SIG-M5 treated with dmso at 0.1 percent for 504 hours (cell line): ENCODE measurements around the gene KLF15.
A peak's percentile ranks its signal among the peaks of the same experiment; 100 is the strongest.

Source experiments
- DNase-seq: peaks from one replicate; lab custom pipeline; 2025; ENCODE audit not compliant: unreplicated experiment; lab: John Stamatoyannopoulos, UW

Gene KLF15

DNA sequence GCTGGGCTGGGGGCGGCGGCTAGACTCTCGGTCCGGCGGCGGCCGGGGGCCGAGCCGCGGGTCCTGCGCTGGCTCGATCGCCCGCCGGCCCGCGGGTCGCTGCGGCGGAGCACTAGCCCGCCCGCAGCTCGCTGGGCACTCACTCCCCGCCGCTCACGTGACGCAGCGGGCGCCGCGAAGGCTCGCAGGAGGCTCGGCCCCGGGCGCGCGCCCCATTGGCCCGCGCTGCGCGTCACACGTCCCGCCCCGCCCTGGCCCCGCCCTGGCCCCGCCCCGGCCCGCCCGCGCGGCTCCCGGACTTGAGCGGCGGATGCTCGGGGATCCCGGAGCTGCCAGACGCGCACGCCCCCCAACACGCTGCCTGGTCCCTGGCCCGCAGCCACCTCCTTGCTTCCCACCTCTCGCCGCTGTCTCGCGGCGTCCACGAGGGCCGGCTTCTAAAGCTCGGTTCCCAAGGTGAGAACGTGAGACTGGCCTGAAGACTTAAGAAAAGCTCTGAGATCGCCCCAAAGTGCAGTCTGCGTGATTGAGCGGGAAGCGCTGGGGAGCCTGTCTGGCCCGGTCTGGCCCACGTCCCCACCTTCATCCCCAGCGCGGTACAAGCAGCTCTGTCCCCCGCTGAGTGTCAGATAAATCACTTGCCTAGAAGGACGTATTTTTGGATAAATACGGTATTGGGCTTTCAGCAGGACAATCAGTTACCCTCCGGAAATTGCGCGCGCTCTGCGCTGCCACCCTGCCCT is at the start of gene KLF15:
KLF15 (minus strand) TSS at position 114 of the 743 bp plus-strand sequence. CDS start 4,486 bp downstream, outside the sequence.
- DNase-seq, result peak; percentile 72

DNA sequence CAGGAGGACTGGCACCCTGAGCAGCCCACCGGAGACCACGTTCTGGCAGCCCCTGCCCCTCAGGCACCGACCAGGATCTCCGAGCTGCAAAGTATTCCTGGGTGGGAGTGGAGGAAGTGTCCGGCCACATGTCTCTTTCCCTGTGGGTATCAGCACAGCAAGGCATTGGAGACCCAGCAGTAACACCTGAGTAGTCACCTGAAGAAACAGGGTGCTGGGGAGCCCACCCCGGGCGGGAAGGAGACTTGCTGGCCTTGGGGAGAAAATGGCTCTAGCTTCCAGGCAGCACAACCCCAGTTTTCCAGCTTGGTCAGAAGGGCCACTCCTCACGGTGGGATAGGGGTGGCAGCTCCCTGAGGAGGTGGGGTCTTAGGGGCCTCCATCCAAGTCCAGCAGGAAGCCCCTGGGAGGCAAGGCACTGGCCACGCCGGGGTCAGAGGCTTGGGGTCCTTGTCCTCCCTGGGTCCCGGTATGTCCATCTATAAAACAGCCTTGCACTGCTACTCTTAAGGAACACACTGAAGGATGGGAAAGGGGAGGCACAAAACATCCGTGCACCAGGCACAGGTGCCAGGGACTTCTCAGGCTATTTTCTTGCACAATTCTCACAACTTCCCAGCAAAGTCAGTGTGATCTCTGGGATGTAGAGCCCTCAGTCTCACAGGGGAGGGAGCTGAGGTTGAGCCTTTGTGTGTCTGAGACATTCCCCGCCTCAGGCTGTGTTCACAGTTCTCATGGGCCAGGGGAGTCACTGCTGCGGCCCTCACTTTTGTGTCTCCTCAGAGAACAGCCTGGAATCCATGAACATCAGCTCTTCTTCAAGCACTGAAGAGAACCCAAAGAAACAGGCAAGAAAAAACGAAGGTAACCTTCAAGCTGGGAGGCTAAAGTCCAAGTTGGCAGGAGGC is 49.4 kb upstream of the KLF15 start:
- no peak for DNase-seq

DNA sequence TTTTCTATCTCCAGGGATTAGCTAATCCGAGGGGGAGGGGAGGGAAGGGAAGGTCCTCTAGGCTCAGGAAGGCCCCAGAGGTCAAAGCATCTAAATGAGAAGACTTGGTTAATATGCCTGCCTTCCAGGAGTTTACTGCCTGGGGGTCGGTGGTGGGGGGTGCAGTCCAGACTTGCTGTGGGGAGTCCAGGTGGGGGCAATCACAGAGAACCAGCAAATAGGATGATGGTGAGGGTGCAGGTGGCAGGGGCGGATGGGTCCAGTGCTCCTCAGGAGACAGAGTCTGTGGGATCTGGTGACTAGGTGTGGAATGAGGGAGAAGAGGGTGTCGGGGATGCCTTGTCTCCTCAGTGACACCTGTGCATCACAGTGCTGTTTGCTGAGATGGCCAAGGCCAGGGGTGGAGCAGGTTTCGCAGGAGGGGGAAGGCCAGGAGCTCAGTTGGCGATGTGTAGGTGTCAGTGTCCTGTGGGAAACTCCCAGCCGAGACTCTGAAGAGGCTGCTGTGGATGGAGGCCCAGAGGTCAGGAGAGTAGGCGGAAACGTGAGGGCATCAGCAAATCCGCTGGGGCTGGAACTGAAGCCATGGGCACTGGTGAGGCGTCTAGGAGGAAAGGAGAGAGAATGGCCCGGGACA is 45.6 kb upstream of the KLF15 start:
- DNase-seq, result no peak

DNA sequence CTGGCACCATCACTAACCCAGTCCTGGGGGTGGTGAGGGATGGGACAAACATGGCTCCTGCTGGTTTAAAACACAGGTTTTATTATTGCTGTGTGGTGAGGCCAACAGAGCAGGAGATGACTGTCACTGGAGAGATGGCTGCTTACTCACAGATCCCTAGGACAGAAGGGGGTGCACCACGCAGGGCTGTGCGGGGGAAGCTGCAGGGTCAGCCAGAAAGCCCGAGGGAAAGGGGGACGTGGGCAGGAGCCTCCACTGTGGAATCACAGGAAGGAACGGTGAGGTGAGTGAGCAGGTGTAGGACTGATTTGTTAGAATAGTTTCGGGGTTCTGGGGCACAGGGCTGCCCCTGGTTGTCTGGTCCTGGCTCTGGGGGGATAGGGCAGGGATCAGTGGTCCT is 45.0 kb upstream of the KLF15 start:
- DNase-seq, result no peak

DNA sequence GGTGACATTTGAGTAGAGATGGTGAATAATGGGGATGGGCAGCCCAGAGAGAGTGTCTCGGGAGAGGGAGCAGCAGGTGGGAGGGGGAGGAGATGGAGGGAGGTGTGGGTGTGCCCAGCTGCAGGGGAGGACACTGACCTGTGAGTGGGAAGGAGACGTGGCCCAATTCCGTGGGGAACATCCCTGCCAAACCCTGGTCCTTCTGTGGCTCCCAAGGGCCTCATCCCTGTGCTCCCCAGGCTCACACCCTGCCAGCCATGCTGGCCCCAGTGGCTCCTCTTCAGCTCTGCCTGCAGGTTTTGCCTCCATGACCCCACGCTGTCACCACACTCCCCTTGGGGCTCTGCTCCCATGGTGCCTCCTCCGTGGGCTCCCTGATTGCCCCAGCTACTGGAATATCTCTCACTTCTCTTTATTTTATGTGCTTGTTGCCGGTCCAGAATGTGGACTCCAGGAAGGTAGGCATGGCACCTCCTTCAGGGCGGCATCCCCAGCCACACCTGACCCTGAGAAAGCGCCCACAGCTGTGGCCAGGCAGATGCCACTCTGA is 44.5 kb upstream of the KLF15 start:
- no peak for DNase-seq

DNA sequence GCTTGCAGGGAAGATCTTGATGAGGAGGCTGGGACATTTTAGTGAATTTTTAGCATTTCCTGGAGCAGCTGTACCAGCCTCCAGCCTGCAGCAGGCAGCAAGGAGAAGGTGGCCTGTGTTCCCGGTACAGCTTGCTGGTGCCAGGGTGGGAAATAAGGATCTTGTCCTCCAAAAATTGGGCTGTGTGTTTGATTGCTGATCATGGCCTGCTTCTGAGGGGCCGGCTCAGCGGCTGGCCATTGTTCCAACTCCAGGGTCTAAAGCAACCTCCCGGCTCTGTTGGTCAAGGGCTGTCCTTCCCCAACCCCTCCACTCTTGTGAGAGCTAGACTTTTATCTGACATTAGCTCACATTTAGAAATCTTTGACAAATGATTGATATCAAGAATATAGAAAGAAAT is 42.5 kb upstream of the KLF15 start:
- DNase-seq, result no peak

DNA sequence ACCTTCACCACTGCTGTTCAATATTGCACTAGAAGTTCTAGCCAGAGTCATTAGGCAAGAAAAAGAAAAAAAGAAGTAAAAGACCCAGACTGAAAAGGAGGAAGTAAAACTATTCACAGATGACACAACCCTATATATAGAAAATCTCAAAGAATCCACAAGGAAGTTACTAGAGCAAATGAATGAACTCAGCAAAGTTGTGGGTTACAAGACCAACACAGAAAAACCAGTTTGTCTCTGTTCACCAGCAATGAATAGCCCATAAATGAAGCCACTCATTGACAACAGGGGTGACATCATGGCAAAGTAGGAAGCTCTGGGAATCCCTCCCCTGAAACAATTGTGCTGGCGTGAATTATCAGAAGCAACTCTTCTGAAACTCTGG is 42.1 kb upstream of the KLF15 start:
- DNase-seq, result peak; percentile 98

DNA sequence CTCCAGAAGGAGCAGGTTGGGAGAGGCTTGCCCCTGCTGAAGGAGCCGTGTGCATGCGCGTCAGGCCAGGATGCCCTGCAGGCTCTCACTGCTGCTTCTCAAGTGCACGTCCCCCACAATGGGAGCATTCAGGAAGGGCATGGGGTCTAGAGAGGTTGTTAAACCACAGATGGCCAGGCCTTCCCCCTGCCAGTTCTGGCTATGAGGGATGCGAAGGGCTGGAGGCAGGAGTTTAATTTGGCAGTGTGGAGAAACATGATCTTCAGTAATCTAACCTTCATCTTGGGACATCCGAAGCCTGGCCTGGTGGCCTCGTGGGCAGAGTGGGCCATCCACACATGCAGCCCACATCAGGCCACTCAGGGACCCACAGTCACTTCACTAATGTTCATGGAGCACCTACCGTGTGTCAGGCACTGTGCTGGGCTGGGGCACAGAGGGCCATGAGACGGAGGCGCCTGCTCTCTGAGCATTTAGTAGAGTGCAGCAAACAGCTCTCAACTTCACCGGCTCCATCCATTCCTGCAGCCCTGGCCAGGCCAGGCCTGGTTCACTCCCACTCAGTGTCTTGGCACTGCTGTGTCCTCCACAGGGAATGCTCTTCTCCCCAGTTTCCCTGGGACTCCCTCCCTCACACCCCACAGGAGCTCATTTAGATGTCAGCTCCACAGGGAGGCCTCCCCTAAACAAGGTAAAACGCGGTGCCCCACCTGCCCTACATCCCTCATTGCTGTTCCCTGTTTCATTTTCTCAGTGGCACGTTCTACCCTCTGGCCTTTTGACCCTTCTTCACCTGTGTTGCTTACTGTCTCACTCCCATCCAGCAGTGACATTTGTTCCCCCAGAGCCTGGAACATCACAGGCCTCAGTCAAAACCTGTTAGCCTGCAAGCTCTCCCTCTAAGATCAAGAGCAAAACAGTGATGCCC is 41.5 kb upstream of the KLF15 start:
- no peak for DNase-seq

DNA sequence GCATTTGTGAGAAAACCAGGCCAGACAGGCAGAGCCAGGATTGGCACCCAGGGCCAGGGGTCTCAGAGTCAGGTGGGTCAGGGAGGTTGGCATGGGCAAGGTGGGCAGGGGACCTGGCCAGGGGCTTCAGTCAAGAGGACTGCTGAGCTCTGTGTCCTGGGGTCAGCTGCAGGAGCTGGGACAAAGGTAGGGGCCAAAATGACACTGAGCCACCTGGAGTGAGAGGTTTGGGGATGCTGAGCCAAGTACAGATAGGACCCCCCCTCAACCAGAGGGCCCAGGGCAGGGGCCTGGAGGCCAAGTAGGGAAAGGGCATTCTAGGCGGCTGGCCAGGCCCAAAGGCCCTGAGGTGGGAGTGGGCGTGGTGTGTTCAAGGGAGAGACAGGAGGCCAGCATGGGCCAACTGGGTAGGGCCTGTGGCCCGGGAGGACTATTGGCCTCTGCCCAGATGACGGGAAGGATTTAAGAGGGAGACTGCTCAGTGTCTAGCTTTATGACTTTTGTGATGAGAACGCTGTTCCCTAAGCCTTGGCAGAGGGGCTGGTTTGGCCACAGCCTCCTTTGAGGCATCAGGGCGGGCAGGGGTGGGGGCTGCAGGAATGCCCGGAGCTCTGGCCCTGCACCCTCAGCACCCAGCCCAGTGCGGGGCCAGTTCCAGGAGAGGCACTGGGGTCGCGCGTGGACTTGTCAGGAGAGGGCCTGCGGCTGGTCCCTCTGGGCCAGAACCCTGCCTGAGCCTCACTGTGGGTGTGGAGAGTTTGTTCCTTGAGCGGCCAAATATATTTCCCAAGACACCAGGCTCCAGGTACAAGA is 40.6 kb upstream of the KLF15 start:
- DNase-seq, result no peak

DNA sequence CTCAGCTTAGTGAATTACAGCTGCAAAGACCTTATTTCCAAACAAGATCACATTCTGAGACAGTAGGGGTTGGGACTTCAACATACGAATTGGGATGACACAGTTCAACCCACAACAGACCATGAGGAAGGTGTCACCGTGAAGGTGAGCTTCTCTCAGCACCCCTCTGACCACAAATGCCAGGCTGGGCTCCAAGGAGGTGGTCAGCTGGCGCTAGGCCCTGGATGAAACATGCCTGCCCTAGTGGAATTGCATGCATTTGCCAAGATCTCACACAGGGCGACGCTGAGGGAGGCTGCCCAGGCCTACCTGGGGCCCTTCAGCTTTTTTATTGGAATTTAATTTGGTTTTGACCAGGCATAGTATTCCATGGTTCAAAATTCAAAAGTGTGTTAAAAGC is 39.3 kb upstream of the KLF15 start:
- no peak for DNase-seq

DNA sequence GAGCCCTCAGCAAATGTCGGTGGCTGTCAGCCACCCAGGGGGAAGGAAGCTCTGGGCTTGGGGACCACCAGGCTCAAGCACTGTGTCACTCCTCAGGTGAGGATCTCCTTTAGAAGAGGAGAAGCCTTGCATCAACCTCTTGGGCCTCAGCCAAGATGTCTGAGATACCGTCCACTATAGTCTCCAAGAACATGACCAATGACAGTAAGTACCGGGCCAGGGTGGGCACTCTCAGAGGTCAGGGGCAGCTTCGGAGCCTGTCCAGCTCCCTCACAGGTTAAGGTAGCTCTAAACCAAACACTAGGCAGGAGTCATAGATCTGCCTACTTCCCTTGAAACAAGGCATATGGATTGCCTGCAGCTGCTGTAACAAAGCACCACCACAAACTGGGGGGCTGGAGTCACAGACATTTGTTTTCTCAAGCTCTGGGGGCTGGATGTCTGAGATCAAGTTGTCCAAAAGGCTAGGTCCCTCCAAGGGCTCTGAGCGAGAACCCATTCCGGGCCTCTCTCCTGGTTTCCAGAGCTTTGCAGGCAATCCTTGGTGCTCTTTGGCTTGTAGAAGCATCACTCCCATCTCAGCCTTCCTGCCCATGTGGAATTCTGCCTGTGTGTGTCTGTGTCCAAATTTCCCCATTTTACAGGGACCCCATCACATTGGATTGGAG is 38.8 kb upstream of the KLF15 start:
- DNase-seq, result no peak

DNA sequence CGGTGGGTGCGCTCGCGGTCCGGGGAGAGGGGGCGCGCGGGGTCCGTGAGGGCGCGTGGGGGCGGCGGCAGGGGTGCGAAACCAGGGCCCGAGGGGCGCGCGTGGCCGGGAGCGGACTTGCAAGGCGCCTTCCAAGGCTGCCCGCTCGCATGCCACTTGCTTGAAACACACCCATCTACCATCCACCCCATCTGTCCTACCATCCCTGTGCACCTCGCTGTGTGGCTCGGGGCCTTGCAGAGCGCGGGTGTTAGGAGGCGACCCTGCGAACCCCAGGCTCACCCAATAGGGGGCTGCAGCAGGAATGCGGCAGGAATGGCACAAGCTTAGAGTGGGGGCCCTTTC is 37.7 kb upstream of the KLF15 start:
- DNase-seq, result no peak

DNA sequence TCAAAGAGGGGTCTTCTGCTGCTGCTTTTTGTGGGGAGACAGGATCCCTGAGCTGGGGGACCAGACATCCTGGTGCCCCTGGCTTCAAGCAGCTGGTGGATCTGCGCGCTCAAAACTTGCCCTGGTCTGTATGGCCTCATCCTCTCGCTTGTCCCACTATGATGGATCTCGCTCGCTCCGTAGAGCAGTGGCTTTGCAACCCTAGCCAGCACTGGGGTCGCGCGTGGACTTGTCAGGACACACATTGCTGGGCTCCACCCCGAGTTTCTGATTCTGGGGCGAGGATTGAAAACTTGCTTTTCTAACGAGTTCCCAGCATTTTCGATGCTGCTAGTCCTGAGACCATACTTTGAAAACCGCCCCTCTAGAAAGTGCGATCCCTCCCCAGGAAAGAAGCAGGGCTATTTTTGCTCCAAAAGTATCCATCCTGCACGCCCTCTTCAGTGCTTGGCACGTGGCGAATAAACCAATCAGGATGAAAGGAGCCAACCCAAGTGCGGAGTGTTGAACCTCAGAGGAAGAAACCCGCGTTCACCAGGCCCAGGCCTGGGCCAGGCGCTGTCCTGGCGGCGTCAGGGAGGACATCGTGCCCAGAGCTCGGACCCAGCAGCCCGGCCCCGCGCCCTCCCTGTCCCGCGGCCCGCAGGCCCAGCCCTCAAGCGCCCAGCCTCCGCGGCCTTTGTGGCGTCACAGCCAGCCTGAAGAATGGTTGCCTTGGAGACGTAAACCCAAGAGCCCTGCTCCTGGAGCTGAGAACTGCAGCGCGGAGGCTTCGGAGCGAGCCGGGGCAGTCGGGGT is 37.2 kb upstream of the KLF15 start, which contains the start of gene CFAP100:
CFAP100 (plus strand) TSS at position 731 of the 798 bp plus-strand sequence. CDS start 1,092 bp downstream, outside the sequence.
- no peak for DNase-seq

DNA sequence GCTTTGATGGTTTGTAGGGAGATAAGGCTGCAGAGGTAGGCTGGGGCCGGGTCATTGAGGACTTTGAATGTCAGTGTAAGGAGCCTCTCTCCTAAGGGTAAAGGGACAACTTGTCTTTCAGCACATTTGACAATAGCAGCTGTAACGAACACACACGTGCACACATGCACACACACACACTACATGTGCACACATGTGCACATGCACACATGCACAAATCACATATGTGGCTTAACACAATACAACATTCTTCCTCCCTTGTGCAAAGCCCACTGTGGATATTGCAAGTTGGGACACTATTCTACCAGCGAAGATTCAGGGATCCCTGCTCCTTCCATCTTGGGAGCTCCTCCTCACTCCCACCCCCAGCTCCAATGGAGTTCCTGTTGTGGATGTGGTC is 36.4 kb upstream of the KLF15 start:
- DNase-seq, result no peak

DNA sequence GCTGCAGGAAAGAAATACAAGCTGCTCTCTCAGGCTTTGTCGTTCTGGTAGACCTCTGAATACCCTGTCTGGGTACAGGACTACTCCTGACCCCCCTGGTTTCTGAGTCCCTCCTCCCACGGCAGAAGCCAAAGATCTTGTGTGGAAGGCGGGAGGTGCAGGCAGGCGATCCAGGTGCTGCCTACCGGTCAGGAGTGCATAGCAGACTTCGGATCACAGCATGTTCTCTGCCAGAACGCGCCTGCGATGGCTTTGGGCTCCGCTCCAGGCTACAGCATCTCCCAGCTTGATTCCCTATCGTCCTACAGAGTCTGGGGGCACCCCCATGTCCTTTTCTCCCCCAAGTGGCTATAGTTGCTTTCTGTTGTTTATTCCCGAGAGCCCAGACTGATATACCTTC is 35.0 kb upstream of the KLF15 start:
- no peak for DNase-seq

DNA sequence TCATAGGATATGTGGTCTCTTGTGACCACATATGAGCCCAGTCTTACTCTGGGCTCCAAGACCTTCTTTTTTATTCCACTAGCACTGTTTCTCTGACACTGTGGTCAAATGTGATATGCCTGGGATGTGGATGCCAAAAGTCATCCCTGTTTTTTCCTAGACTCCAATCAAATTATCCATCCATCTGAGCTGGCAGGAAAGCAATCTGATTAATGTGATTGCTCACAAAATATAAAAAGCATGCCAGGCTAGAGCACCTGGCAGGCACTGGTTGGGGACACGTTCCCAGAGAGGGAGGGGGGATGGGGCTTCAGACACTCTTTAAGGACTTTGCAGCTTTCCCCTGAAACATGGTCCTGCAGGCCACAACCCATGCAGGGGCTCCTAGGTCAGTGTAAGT is 34.4 kb upstream of the KLF15 start:
- DNase-seq, result no peak

DNA sequence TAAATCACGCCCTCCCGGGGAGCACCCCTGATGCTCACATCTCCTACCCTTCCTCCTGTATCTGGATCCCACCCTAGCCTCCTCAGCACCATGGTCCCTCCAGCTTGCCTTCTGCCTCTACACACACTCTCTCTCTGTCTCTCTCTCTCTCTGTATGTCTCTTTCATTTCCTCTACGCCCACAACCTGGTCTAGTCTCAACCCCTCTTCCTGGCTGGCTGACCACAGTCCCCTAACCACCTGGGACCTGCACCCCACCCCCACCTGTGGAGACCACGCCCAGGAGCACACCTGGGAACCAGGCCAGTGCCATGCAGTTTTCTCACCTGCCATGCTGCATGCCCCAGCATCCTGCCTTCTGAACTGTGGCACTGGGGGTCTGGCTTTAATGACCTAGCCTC is 33.5 kb upstream of the KLF15 start:
- DNase-seq, result no peak

DNA sequence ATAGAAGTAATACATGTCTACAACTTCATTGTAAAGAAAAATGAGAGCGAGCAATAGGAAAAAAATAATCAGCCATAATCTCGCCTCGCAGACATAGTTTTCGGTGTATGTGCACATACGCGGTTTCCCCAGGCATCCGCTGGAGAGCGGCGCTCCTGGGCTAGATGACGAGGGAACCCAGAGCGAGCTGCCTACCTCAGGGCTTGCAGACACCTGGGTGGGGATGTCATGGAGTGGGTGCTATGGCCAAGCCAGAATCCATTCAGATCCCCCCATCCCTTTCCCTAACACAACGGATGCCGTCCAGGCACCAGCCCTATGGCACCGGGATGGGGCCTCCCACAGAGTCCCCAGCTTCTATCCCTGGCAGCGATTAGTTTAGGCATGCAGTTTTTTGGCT is 33.0 kb upstream of the KLF15 start:
- no peak for DNase-seq
